HG02852 (cell line): ENCODE results near the gene TCF7L2.

ENCODE experiments used
- ATAC-seq: cut with Tn5 transposase; IDR thresholded peaks from one replicate; pipeline ENCODE4 v1.9.1; 2021; ENCODE audit warnings: mild to moderate bottlenecking, moderate library complexity; ENCODE audit not compliant: unreplicated experiment

The TCF7L2 gene

GRCh38 chr10:112962343-112962742 lies 12.3 kb downstream of the TCF7L2 start:
- ATAC-seq = no peak

DNA sequence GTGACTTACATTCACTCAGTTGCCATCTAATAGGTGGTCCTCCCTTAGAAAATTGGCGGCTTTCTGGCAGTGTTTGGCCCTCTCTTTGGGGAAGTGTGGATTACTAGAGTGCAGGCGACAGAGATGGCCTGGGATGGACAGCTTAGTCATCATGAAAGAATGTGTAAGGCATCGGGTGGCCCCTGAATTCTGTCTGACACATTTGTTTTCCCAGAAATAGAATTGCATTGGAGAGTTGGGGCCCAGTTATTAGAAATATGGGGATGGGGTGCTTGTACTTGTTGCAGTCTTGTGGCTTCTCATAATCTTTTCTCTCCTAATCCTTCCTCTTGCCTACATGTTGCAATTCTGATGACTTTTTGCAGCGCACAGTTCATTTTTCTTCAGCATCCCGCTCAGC lies 13.8 kb downstream of the TCF7L2 start:
- no peak for ATAC-seq

GRCh38 chr10:112964482-112964881 lies 14.4 kb downstream of the TCF7L2 start:
- no peak for ATAC-seq

GRCh38 chr10:112966194-112966855 lies 16.3 kb downstream of the TCF7L2 start:
- no peak for ATAC-seq

DNA sequence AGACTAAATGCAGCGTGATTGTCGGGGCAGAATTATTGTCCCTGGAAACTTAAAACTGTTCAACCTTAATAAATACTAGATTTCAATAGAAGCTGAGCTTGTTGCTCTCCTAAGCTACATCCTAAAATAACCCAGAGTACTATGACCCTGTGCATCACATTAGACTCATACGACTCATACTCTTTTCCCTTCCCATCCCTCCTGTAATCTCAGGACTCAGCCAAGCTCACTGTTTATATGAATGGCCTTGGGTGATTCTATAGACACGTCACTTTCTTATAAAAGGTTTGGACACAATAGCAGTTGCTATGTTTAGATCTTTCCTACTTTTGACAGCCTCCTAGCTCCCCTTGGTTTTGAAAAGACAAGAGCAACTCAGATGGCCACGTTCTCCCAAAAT lies 17.2 kb downstream of the TCF7L2 start:
- ATAC-seq = no peak

DNA sequence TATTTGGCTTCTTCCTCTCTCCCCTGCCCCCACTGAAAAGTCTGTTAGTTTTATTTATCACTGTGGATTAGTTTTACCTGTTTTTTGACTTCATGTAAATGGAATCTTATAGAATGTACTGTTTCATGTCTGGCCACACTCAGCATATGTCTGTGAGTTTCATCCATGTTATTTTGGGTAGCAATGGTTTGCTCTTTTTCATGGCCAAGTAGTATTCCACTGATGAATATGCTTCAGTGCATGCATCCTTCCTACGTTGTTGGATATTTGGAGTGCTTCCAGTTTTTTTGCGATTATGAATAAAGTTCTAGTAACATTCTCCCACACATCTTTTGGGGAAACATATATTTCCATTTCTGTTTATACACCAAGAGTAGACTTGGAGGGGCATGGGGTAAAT lies 19.1 kb downstream of the TCF7L2 start:
- ATAC-seq = no peak

DNA sequence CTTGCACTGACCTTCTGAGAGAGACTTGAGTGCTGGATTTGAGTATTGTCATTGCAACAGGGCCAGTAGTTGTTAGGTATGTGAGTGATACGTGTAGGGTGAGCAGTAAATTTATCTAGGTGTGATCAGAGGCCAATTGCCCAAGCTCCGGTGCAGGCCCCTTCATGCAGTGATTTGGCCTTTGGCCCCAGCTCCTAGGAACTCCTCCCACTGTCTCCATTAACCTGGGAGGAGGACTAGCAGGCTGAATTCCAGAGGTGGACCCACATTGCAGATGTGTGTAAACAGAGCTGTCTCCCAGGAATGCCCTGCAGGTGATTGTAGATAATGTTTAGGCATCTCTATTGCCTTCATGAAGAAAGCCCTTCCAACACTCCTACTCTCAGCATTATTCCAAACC lies 19.5 kb downstream of the TCF7L2 start:
- ATAC-seq = no peak

DNA sequence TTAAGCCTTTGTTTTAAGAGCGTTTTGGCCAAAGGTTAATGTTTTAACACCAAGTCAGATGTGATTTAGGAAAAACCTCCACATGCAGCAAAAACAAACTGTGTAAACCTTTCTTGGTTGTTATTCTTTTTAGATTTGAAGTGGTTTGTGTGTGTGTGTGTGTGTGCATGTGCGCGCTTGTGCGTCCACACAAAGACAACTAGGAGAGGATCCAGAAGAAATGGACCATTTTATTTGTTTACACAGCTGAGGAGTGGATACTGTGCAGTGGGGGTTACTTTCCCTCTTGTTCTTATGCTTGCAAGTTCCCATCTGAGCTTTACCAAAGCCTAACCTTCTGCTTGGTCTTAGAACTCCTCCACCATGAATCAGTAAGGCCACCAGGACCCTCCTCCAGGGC lies 20.0 kb downstream of the TCF7L2 start:
- no peak for ATAC-seq

DNA sequence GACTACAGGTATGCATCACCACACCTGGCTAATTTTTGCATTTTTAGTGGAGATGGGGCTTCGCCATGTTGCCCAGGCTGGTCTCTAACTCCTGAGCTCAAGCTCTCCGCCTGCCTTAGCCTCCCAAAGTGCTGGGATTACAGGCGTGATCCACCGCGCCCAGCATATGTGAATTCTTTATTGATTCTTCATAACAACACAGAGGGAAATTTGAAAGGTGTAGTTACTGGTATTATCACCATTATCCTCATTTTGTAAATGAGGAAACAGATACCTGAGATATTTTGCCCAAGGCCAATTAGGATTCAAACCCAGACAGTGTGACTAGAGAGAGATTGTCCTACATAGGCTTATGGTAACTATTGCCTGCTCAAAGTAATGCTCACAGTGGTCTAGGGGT lies 22.6 kb downstream of the TCF7L2 start:
- ATAC-seq = no peak

- ATAC-seq = no peak
Measured at GRCh38 chr10:112973046-112973445, 23.0 kb downstream of the TCF7L2 start.

- ATAC-seq = no peak
Measured at GRCh38 chr10:112973805-112974204, 23.8 kb downstream of the TCF7L2 start.

GRCh38 chr10:112977426-112977898 lies 27.4 kb downstream of the TCF7L2 start:
- ATAC-seq = no peak

DNA sequence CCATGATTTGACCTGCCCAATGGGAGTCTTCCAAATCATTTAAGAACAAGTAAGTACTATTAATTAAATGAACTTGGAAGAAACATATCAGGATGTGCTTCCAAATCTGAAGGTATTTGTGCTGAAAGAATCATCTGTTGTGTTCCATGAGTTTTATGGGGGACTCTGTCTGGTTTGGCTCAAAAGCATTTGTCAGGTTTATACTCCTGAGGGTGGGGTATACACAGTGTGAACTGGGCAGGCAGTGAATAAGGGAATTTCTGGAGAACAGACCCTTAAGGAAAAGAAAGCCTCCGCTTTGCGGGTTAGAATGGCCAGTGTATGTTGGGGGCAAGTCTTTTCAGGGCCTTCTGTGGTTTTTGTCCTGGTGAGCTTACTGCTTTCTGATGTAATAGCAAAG lies 29.9 kb downstream of the TCF7L2 start:
- ATAC-seq = no peak

DNA sequence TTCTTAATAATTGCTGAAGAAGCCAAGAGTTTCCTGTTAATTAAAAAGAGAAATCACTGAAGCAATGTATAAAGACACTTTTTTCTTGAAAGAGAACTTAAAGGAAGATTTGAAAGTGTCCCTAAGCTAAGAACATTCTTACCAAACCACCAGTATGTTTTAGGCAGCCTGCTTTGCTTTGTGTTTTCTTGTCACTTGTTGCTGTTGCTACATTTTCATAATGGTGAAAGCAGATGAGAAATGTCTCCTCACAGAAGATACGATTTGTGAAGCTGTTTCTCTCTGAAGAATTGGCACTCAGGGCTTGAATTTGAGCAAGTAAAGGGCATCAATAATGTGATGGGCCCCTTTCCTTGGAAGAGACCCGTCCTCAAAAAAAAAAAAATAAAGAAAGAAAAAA lies 30.9 kb downstream of the TCF7L2 start:
- no peak for ATAC-seq

- peak; percentile 96 for ATAC-seq
Measured at GRCh38 chr10:112981553-112981952, 31.5 kb downstream of the TCF7L2 start.

DNA sequence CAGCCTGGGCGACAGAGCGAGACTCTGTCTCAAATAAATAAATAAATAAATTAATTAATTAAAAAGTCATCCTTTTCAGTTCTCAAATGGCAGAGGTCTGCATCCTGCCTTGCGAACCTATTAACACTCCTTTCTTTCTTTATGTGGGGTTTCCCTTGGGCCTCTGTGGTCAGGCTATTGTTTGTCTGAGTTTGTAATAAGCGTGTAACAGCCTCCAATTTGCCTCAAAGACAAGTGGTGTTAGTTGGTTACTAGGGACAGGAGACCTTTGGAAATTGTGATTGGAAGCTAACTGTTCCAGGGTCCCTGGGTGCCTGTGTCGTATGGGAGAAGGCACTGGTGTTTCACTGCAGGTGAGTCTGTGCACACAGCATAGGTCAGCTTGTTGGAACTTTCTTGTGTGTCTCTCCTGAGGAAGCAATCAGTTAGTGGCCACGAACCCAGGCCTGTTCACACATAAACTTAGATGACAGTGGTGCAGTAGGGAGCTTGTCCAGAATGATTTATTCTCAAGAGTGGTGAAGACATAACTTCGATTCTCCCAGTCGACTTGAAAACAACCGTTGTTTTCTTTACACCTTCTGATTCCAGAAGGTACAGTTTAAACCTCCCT lies 33.5 kb downstream of the TCF7L2 start:
- ATAC-seq = no peak

DNA sequence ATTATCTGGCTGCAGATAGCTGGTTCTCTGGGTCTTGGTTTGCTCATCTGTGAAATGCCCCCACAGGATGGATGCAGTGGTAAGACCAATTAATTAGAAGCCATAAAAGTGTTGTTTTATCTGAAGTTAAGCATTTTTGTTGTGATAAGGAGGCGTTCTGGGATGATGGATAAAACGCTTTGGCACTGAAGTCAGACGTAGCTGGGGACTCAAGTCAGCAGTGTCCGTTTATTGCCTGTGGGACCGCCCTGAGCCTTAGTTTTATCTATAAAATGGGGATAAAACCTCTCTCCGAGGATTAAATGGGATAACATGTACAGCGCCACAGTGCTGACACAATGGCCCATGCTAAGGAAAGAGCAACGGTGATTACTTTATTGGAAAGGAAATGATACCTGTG lies 34.7 kb downstream of the TCF7L2 start:
- ATAC-seq = no peak

DNA sequence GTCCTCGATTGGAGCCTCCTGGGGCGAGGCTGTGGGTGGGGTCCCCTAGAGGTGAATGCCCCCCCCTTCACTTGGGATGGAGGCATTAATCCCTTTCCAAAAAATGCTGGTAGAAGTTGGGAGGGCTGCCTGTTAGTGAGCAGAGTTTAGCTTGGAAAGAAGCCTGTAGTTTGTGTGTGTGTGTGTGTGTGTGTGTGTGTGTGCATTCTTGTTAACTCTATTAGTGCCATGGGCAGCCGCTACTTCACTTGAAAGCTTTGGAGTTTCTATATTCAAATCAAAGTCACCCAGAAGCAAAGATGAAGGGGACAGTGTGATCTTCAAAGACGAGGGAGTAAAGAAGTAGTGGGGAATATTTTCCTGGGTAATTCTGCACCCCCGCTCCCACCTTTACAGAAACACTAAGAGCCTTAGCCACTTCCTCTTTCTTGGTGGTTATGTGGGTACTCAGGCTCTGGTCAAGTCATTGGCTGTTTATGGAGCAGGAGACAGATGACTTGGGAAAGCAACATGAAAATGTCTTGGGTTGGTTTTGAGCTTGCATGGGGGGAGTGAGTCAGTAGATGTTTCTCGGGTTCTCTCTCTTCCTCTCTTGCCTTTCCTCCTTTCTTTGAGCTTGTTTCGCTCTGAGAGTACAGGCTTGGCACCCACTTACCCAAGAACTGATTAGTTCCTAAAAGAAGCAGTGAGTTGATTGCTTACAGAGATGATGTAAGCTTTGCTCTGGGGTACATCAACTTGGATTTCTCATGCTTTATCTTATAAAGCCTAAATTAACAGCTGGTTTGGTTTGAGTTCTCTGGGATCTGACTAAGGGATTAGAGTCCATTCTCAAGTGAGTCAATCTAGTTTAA lies 35.9 kb downstream of the TCF7L2 start:
- ATAC-seq = no peak

GRCh38 chr10:112986544-112987190 lies 36.6 kb downstream of the TCF7L2 start:
- no peak for ATAC-seq

GRCh38 chr10:112988839-112989406 lies 38.9 kb downstream of the TCF7L2 start:
- no peak for ATAC-seq

DNA sequence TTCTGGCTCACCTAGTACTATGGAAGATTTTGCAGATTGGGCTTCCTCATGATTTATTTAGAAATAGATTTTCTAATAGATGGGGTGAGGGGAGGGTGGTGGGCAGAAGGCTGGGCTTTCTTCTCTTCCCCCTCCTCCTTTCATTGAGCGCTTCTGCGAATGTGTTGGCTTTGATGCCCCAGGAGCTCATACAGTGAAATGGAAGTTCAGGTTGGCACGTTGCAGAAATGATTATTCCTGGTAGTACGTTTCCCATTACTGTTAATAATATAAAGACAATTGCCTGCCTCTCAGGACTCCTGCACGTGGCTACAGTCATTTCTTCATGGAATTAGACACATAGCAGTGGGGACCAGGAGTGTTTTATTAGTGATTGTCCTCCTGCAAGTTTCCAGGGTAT lies 39.8 kb downstream of the TCF7L2 start:
- ATAC-seq = no peak
